Hepatocyte (in vitro differentiated cells): Measurements from ENCODE around the gene CHKB. TPM values are rescaled to one million over a fixed set of nuclear protein-coding genes. Genes with fewer than 3 reads are reported as not detected.
"Not testable (repeated sequence)": the region's sequence is repeated elsewhere in the genome, so short reads cannot be mapped to it uniquely, and the experiment has no call there.

ENCODE experiments used
- DNase-seq: peaks from one replicate; pipeline ENCODE4 v3.0.0-alpha.2; 2016; ENCODE audit warnings: low spot score
- H2AFZ ChIP-seq: fragments of 200-600 bp; sonication (generic); 2 replicates; pipeline ENCODE4 v1.6.0; 2016; ENCODE audit warnings: antibody characterized with exemption, mild to moderate bottlenecking
- H3K27ac ChIP-seq: fragments of 200-600 bp; sonication (generic); 2 replicates; pipeline ENCODE4 v1.5.1; 2016; ENCODE audit warnings: mild to moderate bottlenecking
- H3K27me3 ChIP-seq: fragments of 200-600 bp; sonication (generic); 2 replicates; pipeline ENCODE4 v1.6.1; 2016
- H3K36me3 ChIP-seq: fragments of 200-600 bp; sonication (generic); replicated peaks from 2 replicates; pipeline ENCODE4 v1.5.1; 2016; ENCODE audit warnings: low read depth; ENCODE audit not compliant: insufficient read depth
- H3K4me1 ChIP-seq: fragments of 200-600 bp; sonication (generic); 2 replicates; pipeline ENCODE4 v1.5.1; 2016; ENCODE audit warnings: mild to moderate bottlenecking, moderate library complexity; ENCODE audit not compliant: insufficient read depth
- H3K4me2 ChIP-seq: fragments of 200-600 bp; sonication (generic); 2 replicates; pipeline ENCODE4 v1.6.0; 2016
- H3K4me3 ChIP-seq: fragments of 200-600 bp; sonication (generic); 2 replicates; pipeline ENCODE4 v1.5.1; 2016; ENCODE audit warnings: mild to moderate bottlenecking
- H3K79me2 ChIP-seq: fragments of 200-600 bp; sonication (generic); 2 replicates; pipeline ENCODE4 v1.6.0; 2017; ENCODE audit warnings: mild to moderate bottlenecking
- H3K9me2 ChIP-seq: fragments of 200-600 bp; sonication (generic); replicated peaks from 2 replicates; pipeline ENCODE4 v1.6.0; 2017; ENCODE audit warnings: mild to moderate bottlenecking; ENCODE audit not compliant: insufficient read depth
- H3K9me3 ChIP-seq: fragments of 200-600 bp; sonication (generic); 2 replicates; pipeline ENCODE4 v1.5.1; 2016; ENCODE audit warnings: low read depth, mild to moderate bottlenecking
- H4K20me1 ChIP-seq: fragments of 200-600 bp; sonication (generic); 2 replicates; pipeline ENCODE4 v1.6.0; 2016; ENCODE audit warnings: mild to moderate bottlenecking; ENCODE audit not compliant: insufficient read depth, poor library complexity, severe bottlenecking
- CTCF ChIP-seq: fragments of 200-600 bp; sonication (generic); IDR thresholded peaks from 2 replicates; pipeline ENCODE4 v1.5.1; 2016; ENCODE audit warnings: antibody characterized with exemption, mild to moderate bottlenecking; ENCODE audit not compliant: poor library complexity
- EZH2 ChIP-seq: fragments of 200-600 bp; sonication (generic); IDR thresholded peaks from 2 replicates; pipeline ENCODE4 v1.6.1; 2016; ENCODE audit warnings: antibody characterized with exemption, mild to moderate bottlenecking, borderline replicate concordance
- EZH2phosphoT487 ChIP-seq: fragments of 200-600 bp; sonication (generic); IDR thresholded peaks from one replicate; pipeline ENCODE4 v1.6.1; 2018; ENCODE audit warnings: antibody characterized with exemption, mild to moderate bottlenecking, low read depth, moderate library complexity; ENCODE audit not compliant: unreplicated experiment, severe bottlenecking
- WGBS: methylation state at CpG from one replicate; pipeline ENCODE4 v1.1.6; 2016; ENCODE audit warnings: low lambda C conversion rate; ENCODE audit errors: missing lambda C conversion rate; 5-methylcytosine and 5-hydroxymethylcytosine counted together
- polyA plus RNA-seq: library from polyadenylated mRNA; unstranded; fragments of >200 nt; fragmentation: Nextera tagmentation; extraction: Ambion mirVana; gene quantifications from 2 replicates; pipeline ENCODE4 v1.2.1, GENCODE V29; 2016
- total RNA-seq: library from RNA; depleted of rRNA; stranded (reverse); fragments of >200 nt; gene quantifications from 2 replicates; pipeline ENCODE4 v1.2.3, GENCODE V29; 2014

CHKB gene
- total and polyA plus RNA-seq, 2 experiments from 2014 or later, result 54.9 to 89.7 TPM

- 83% methylated on average over 10 of the region's 10 CpGs for WGBS
- Histone ChIP-seq H3K36me3 (no peaks in the 10 kb centered on the region), H2AFZ (no peak overlapping the region), H4K20me1 (no peaks in the 10 kb centered on the region), H3K4me3 (no peak overlapping the region), H3K27me3 (no peaks in the 10 kb centered on the region), H3K4me1 (peaks cover 18% of the 10 kb centered on the region), H3K9me3 (no peaks in the 10 kb centered on the region), H3K4me2 (no peak overlapping the region), H3K79me2 (no peaks in the 10 kb centered on the region), H3K27ac (peak overlapping the region; percentile 80), H3K9me2 (no peaks in the 10 kb centered on the region)
- DNase-seq, result no peak
- TF ChIP-seq EZH2, result no peak
- TF ChIP-seq EZH2phosphoT487, result no peak
- TF ChIP-seq CTCF, result no peak
Measured at GRCh38 chr22:50540381-50540780, 42.3 kb downstream of the CHKB start.

- Histone ChIP-seq H3K4me2 (no peak overlapping the region), H2AFZ (no peak overlapping the region), H3K9me2 (no peaks in the 10 kb centered on the region), H3K36me3 (no peaks in the 10 kb centered on the region), H4K20me1 (no peaks in the 10 kb centered on the region), H3K79me2 (no peaks in the 10 kb centered on the region), H3K9me3 (no peaks in the 10 kb centered on the region), H3K27ac (peak overlapping the region; percentile 91), H3K4me1 (peaks cover 12% of the 10 kb centered on the region), H3K27me3 (no peaks in the 10 kb centered on the region), H3K4me3 (no peak overlapping the region)
- WGBS, result 93% methylated on average over 13 of the region's 13 CpGs
- no peak for TF ChIP-seq EZH2
- TF ChIP-seq CTCF, result no peak
- TF ChIP-seq EZH2phosphoT487, result no peak
- no peak for DNase-seq
Measured at GRCh38 chr22:50537765-50538164, 44.9 kb downstream of the CHKB start.

DNA sequence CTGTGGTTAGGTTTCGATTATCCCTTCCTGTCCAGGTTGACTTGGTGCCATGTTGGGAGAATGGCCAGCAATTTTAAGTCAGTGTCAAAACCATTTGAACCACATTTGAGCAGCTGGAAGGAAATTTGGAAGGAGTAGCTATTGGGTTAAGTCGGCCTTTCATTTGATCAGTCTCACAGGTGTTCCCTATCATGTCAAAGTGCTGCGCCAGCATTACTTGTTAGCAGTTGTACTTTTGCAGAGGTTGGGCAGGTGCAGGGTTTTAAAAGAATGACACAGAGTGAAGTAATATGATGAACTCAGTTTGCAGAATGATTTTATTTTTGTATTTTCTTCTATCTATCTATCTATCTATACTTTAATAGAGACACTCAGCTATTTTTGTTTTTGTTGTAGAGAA, 46.4 kb downstream of the CHKB start:
- TF ChIP-seq CTCF (no peak), EZH2phosphoT487 (no peak), EZH2 (no peak)
- peaks cover 26% of the 10 kb centered on the region for H3K4me1 ChIP-seq
- peaks cover 2% of the 10 kb centered on the region for H3K27me3 ChIP-seq
- H3K27ac ChIP-seq, result no peak overlapping the region
- no peak overlapping the region for H2AFZ ChIP-seq
- no peaks in the 10 kb centered on the region for H3K9me2 ChIP-seq
- H3K4me3 ChIP-seq, result no peak overlapping the region
- no peaks in the 10 kb centered on the region for H4K20me1 ChIP-seq
- no peak for DNase-seq
- no peaks in the 10 kb centered on the region for H3K9me3 ChIP-seq
- no peaks in the 10 kb centered on the region for H3K79me2 ChIP-seq
- no peaks in the 10 kb centered on the region for H3K36me3 ChIP-seq
- WGBS, result 77% methylated on average over 3 of the region's 3 CpGs
- H3K4me2 ChIP-seq, result no peak overlapping the region

GRCh38 chr22:50535113-50535512, 47.5 kb downstream of the CHKB start:
- H4K20me1 ChIP-seq, result no peaks in the 10 kb centered on the region
- H3K27ac ChIP-seq, result no peak overlapping the region
- 93% methylated on average over 7 of the region's 8 CpGs for WGBS
- H3K27me3 ChIP-seq, result peaks cover 11% of the 10 kb centered on the region
- H3K79me2 ChIP-seq, result no peaks in the 10 kb centered on the region
- H3K9me3 ChIP-seq, result no peaks in the 10 kb centered on the region
- no peak overlapping the region for H3K4me2 ChIP-seq
- H3K36me3 ChIP-seq, result no peaks in the 10 kb centered on the region
- no peak overlapping the region for H3K4me3 ChIP-seq
- TF ChIP-seq EZH2phosphoT487 (no peak), CTCF (no peak), EZH2 (no peak)
- no peaks in the 10 kb centered on the region for H3K9me2 ChIP-seq
- H3K4me1 ChIP-seq, result peaks cover 37% of the 10 kb centered on the region
- H2AFZ ChIP-seq, result no peak overlapping the region
- no peak for DNase-seq

DNA sequence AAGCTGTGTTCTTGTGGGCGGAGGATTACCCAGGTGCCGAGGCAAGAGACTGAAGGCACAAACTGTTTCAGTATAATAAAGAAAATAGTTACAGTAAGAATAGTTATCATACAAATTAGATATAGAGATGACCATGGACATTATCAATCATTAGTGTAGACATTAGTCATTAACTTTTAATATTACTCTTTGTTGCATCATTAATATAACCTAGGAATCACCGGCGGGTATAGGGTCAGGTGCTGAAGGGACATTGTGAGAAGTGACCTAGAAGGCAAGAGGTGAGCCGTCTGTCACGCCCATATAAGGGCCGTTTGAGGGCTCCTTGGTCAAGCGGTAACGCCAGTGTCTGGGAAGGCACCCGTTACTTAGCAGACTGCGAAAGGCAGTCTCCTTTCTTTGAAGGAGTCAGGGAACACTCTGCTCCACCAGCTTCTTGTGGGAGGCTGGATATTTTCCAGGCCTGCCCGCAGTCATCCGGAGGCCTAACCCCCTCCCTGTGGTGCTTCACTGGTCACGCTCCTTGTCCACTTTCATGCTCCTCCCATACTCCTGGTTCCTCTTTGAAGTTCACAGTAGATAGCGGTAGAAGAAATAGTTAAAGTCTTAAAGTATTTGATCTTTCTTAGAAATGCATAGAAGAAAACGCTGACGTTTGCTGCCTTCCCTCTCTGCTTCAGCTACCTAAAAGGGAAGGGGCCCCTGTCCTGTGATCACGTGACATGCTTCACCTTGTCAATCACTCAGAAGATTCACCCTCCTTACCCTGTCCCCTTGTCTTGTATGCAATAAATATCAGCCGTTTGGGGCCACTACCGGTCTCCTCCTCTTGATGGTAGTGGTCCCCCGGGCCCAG, 48.6 kb downstream of the CHKB start:
- not testable (repeated sequence) for H3K36me3 ChIP-seq, H2AFZ ChIP-seq, H3K9me3 ChIP-seq, H4K20me1 ChIP-seq, H3K9me2 ChIP-seq, H3K79me2 ChIP-seq, H3K4me3 ChIP-seq
- 45% methylated on average over 21 of the region's 21 CpGs for WGBS
- peak overlapping the region; percentile 99 for H3K4me2 ChIP-seq
- DNase-seq, result peak; percentile 53
- H3K27me3 ChIP-seq, result peaks cover 11% of the 10 kb centered on the region
- peaks cover 35% of the 10 kb centered on the region for H3K4me1 ChIP-seq
- H3K27ac ChIP-seq, result peak overlapping the region; percentile 96
